ENCODE data around the gene HES2.
"Not testable (repeated sequence)": the region's sequence is repeated elsewhere in the genome, so short reads cannot be mapped to it uniquely, and the experiment has no call there.

- TF ChIP-seq CTCF (IDR thresholded peaks at IDR 0.05; ENCODE audit: insufficient read depth, low read length); POLR2AphosphoS5 (IDR thresholded peaks at IDR 0.05; ENCODE audit: low read depth); REST (IDR thresholded peaks at IDR 0.05; ENCODE audit: insufficient replicate concordance, low read depth); SPI1 (IDR thresholded peaks at IDR 0.05; ENCODE audit: borderline replicate concordance, low read depth): not testable (repeated sequence)
These were observed 47.5 kb downstream of the HES2 start for GRCh38 chr1:6372236-6372635.
